ENCODE measurements around the gene CTNNA2.

GRCh38 chr2:79774016-79774415, 261.2 kb downstream of the CTNNA2 start:
- no peak for TF ChIP-seq TAF1 (IDR thresholded peaks at IDR 0.05; ENCODE audit: borderline replicate concordance, low read depth, low read length)
- no peak for TF ChIP-seq POLR2A (IDR thresholded peaks at IDR 0.05; ENCODE audit: low read depth, low read length)
